ENCODE measurements around the gene PCGF6. TPM values are rescaled to one million over a fixed set of nuclear protein-coding genes. Genes with fewer than 3 reads are reported as not detected.

Gene PCGF6
- total and polyA plus RNA-seq, 2 donors (not counting 1 experiment from before 2014, with no cell fraction given), result 3.5 to 7.4 TPM

DNA sequence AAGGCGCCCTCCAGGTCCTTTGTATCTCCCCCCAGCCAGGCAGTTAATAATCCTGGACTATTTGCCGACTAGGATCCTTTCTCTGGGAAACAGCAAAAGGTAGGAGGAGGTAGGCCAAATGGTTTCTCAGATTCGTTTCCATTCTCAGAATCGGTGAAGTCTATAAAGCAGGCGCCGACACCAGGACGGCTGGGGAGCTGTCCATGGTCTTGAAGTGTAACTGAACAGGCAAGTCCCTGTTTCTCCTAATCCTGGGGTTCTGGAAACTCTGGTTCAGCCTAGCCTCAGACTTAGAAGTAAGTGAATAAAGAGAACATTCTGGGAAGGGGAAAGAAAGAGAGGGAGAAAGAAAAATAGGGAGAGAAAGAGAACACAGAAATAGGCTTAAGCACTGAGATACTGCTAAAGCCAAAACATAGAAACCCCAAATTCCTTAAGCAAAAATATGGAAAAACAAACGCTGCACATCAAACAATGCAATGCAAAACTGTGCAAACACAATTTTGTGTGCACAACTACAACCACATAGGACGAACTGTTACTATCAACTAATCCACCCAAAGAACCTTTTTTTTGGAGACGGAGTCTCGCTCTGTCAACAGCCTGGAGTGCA is 85.1 kb downstream of the PCGF6 start:
- ATAC-seq (ENCODE audit: low read depth), result no peak

DNA sequence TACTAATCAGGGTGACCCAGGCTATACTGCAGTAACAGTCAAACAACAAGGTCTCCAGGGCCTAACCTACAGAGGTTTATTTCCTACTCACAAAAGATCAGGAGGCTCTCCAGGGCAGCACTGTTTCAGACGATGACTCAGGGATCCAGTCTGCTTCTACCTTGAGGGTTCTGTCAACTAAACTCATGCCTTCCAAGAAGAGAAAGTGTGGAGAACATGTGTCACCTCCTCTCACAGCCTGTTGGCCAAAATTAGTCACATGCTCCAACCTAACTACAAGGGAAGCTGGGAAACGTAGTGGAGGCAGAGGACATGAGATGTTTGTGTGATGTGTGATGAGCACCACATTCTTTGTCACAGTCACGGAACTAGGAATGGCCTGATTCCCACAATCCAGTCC is 88.7 kb downstream of the PCGF6 start:
- Mint-ChIP-seq H3K4me3 (no peak overlapping the region), H3K4me1 (no peaks in the 10 kb centered on the region), H3K27ac (no peak overlapping the region), H3K9me3 (ENCODE audit: insufficient read depth) (peaks cover 9% of the 10 kb centered on the region), H3K27me3 (peaks cover 41% of the 10 kb centered on the region)
- ChIA-PET CTCF (no interaction called here), POLR2A (no interaction called here)
- Histone ChIP-seq H3K9ac (ENCODE audit: low read length) (no peak overlapping the region), H4K20me1 (ENCODE audit: control insufficient read depth, insufficient read depth, low read length, poor library complexity, severe bottlenecking) (no peaks in the 10 kb centered on the region), H3K4me3 (ENCODE audit: control extremely low read depth in 1 of 5, extremely low read depth in 1 of 5, insufficient read depth in 1 of 5, low read depth in 2 of 5, low read length in 4 of 5) (no peak overlapping the region), H3K79me2 (ENCODE audit: control insufficient read depth, insufficient read depth, low read length) (no peaks in the 10 kb centered on the region), H3K9me3 (ENCODE audit: control extremely low read depth in 1 of 3, control insufficient read depth in 2 of 3, insufficient read depth in 1 of 3, low read length in 2 of 3) (peaks cover 0 to 9% (median 4%) of the 10 kb centered on the region in 3 donors), H3K27me3 (replicated peaks in 1 of 4; ENCODE audit: control extremely low read depth in 1 of 4, control insufficient read depth in 3 of 4, insufficient read depth in 4 of 4, low read length in 3 of 4) (peaks cover 0 to 14% (median 2%) of the 10 kb centered on the region in 4 experiments), H3K4me1 (ENCODE audit: control insufficient read depth in 2 of 2, insufficient read depth in 2 of 2, low read length in 2 of 2) (no peaks in the 10 kb centered on the region), H2AFZ (ENCODE audit: insufficient read depth, low read depth, low read length, poor library complexity, severe bottlenecking) (no peak overlapping the region), H3K4me2 (replicated peaks; ENCODE audit: low read depth, low read length, poor library complexity, severe bottlenecking) (no peak overlapping the region), H3K27ac (ENCODE audit: low read length in 2 of 2) (no peak overlapping the region), H3K36me3 (replicated peaks in 1 of 2; ENCODE audit: control extremely low read depth in 1 of 2, control insufficient read depth in 1 of 2, extremely low read depth in 1 of 2, insufficient read depth in 2 of 2, low read length in 1 of 2) (no peaks in the 10 kb centered on the region)
- intact Hi-C loops (cut with micrococcal nuclease), result no loop called here
- TF ChIP-seq, protein P1, sequence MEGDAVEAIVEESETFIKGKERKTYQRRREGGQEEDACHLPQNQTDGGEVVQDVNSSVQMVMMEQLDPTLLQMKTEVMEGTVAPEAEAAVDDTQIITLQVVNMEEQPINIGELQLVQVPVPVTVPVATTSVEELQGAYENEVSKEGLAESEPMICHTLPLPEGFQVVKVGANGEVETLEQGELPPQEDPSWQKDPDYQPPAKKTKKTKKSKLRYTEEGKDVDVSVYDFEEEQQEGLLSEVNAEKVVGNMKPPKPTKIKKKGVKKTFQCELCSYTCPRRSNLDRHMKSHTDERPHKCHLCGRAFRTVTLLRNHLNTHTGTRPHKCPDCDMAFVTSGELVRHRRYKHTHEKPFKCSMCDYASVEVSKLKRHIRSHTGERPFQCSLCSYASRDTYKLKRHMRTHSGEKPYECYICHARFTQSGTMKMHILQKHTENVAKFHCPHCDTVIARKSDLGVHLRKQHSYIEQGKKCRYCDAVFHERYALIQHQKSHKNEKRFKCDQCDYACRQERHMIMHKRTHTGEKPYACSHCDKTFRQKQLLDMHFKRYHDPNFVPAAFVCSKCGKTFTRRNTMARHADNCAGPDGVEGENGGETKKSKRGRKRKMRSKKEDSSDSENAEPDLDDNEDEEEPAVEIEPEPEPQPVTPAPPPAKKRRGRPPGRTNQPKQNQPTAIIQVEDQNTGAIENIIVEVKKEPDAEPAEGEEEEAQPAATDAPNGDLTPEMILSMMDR (IDR thresholded peaks at IDR 0.05), result no peak
- no peak for TF ChIP-seq EZH2 (IDR thresholded peaks at IDR 0.05; ENCODE audit: borderline replicate concordance, insufficient read depth, low read depth, low read length, poor library complexity, severe bottlenecking)
- no peak for DNase-seq
- WGBS (ENCODE audit: insufficient coverage), result 100% methylated on average over 1 of the region's 3 CpGs
- no peak for ATAC-seq (ENCODE audit: low read depth)

More for the DNA sequence above, 85.1 kb downstream of the PCGF6 start:
- no peaks in the 10 kb centered on the region for H4K20me1 ChIP-seq (ENCODE audit: control insufficient read depth, insufficient read depth, low read length, poor library complexity, severe bottlenecking)
- H3K27me3 ChIP-seq (replicated peaks in 1 of 4; ENCODE audit: control extremely low read depth in 1 of 4, control insufficient read depth in 3 of 4, insufficient read depth in 4 of 4, low read length in 3 of 4), result peaks cover 0 to 8% (median 2%) of the 10 kb centered on the region in 4 experiments
- no peaks in the 10 kb centered on the region for H3K79me2 ChIP-seq (ENCODE audit: control insufficient read depth, insufficient read depth, low read length)
- TF ChIP-seq, protein P1 (IDR thresholded peaks at IDR 0.05), result no peak
- no peak for TF ChIP-seq EZH2 (IDR thresholded peaks at IDR 0.05; ENCODE audit: borderline replicate concordance, insufficient read depth, low read depth, low read length, poor library complexity, severe bottlenecking)
- intact Hi-C loops (cut with micrococcal nuclease), result no loop called here
- no peak overlapping the region for H3K4me3 Mint-ChIP-seq
- H3K4me1 Mint-ChIP-seq, result no peaks in the 10 kb centered on the region
- H3K4me2 ChIP-seq (replicated peaks; ENCODE audit: low read depth, low read length, poor library complexity, severe bottlenecking), result no peak overlapping the region
- no peaks in the 10 kb centered on the region for H3K36me3 ChIP-seq (replicated peaks in 1 of 2; ENCODE audit: control extremely low read depth in 1 of 2, control insufficient read depth in 1 of 2, extremely low read depth in 1 of 2, insufficient read depth in 2 of 2, low read length in 1 of 2)
- H3K4me1 ChIP-seq (ENCODE audit: control insufficient read depth in 2 of 2, insufficient read depth in 2 of 2, low read length in 2 of 2), result no peaks in the 10 kb centered on the region
- H2AFZ ChIP-seq (ENCODE audit: insufficient read depth, low read depth, low read length, poor library complexity, severe bottlenecking), result no peak overlapping the region
- peak; percentile 19 for DNase-seq
- no peak overlapping the region for H3K27ac Mint-ChIP-seq
- 36% methylated on average over 11 of the region's 11 CpGs for WGBS (ENCODE audit: insufficient coverage)
- ChIA-PET POLR2A (no interaction called here), CTCF (no interaction called here)
- no peak overlapping the region for H3K9ac ChIP-seq (ENCODE audit: low read length)
- H3K9me3 ChIP-seq (ENCODE audit: control extremely low read depth in 1 of 3, control insufficient read depth in 2 of 3, insufficient read depth in 1 of 3, low read length in 2 of 3), result peaks cover 0 to 3% (median 0%) of the 10 kb centered on the region in 3 donors
- no peaks in the 10 kb centered on the region for H3K9me3 Mint-ChIP-seq (ENCODE audit: insufficient read depth)
- no peak overlapping the region for H3K27ac ChIP-seq (ENCODE audit: low read length in 2 of 2)
- H3K27me3 Mint-ChIP-seq, result peaks cover 30% of the 10 kb centered on the region
- H3K4me3 ChIP-seq (ENCODE audit: control extremely low read depth in 1 of 5, extremely low read depth in 1 of 5, insufficient read depth in 1 of 5, low read depth in 2 of 5, low read length in 4 of 5), result no peak overlapping the region

Data from B cell (primary cell).